DMS53 (cell line): ENCODE results near the gene USH2A.
A peak's percentile ranks its signal among the peaks of the same experiment; 100 is the strongest.

Experiments
- DNase-seq: peaks from one replicate; lab custom pipeline; 2025; lab: John Stamatoyannopoulos, UW

The USH2A gene, protein sequence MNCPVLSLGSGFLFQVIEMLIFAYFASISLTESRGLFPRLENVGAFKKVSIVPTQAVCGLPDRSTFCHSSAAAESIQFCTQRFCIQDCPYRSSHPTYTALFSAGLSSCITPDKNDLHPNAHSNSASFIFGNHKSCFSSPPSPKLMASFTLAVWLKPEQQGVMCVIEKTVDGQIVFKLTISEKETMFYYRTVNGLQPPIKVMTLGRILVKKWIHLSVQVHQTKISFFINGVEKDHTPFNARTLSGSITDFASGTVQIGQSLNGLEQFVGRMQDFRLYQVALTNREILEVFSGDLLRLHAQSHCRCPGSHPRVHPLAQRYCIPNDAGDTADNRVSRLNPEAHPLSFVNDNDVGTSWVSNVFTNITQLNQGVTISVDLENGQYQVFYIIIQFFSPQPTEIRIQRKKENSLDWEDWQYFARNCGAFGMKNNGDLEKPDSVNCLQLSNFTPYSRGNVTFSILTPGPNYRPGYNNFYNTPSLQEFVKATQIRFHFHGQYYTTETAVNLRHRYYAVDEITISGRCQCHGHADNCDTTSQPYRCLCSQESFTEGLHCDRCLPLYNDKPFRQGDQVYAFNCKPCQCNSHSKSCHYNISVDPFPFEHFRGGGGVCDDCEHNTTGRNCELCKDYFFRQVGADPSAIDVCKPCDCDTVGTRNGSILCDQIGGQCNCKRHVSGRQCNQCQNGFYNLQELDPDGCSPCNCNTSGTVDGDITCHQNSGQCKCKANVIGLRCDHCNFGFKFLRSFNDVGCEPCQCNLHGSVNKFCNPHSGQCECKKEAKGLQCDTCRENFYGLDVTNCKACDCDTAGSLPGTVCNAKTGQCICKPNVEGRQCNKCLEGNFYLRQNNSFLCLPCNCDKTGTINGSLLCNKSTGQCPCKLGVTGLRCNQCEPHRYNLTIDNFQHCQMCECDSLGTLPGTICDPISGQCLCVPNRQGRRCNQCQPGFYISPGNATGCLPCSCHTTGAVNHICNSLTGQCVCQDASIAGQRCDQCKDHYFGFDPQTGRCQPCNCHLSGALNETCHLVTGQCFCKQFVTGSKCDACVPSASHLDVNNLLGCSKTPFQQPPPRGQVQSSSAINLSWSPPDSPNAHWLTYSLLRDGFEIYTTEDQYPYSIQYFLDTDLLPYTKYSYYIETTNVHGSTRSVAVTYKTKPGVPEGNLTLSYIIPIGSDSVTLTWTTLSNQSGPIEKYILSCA (N-terminal part only)

DNA sequence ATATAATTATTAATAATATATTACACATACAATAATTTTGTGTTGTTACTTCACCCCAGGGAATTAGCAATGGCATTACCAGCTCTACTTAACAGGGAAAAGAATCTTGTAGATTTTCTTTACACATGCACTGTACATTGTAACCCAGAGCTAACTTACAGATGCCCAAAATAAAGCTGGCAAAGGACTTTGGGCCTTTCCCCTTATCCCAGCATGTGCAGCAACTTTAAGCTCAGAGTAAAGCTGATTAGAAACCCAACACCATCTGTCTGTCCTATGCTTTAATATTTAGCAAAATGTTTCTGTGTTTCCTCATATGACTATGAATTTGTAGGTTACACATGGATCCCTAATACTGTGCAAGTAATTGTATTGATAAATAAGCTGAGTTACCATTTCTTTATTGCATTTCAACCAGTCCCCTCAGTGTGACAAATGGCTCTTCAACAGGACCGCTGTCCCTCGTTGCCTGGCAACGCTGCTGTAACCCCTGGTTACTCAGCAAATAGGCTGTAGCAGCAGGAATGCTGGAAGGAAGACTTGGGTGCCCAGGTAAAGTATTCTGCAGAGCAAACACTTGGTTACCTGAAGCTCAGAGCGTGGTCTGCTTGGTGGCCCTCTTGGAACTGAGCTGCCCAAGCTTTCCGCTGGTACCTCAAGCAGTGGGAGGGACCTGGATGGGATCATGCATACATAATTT is at the start of gene USH2A:
Gene USH2A, minus strand, starts transcription at position 628 of the 700 bp plus-strand sequence. CDS start 1,112 bp downstream, outside the sequence.
- peak; percentile 94 for DNase-seq

DNA sequence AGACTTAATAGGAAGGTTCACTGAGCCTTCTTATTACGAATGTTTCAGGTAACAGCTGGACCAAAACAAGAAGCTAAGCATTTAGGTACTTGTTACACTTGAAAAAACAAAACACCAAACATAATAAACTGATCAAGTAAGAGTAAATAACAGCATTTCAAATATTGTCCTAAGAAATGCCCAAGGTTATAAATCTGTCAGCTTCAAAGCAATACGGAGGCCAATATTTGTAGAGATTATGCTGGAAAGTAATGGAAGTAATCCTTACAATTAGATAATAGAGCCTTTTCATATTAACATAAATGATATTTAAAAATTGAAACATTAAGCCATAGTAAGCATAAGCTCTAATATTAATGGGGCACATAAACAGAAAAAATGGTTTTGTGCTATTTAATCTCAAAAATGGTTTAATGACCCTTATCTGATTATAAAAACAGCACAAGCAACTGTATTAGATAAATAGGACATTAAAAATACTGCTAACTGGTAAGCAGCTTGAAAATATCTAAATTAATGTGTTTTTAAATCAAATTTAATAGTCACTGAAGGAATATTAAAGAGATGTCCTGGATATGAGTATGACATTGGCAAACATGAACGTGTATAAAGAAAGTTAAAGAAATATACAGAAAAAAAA is 43.0 kb upstream of the USH2A start:
- no peak for DNase-seq

DNA sequence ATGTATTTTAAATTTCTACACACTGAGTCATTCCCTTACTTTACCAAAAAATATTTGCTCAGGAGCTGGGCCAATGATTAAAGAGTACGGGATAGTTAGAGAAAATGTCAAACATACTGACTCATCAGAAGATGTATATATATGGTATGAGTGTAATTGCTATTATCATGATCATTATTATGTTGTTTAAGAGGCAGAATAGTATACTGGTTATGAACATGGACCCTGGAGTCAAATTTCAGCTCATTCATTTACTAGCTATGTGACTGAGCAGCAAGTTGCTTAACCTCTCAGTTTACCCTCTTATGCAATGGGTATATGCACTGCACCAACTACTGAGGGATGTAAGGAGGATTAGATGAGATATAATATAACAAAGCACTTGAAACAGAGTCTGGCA is 41.2 kb upstream of the USH2A start:
- peak; percentile 29 for DNase-seq

DNA sequence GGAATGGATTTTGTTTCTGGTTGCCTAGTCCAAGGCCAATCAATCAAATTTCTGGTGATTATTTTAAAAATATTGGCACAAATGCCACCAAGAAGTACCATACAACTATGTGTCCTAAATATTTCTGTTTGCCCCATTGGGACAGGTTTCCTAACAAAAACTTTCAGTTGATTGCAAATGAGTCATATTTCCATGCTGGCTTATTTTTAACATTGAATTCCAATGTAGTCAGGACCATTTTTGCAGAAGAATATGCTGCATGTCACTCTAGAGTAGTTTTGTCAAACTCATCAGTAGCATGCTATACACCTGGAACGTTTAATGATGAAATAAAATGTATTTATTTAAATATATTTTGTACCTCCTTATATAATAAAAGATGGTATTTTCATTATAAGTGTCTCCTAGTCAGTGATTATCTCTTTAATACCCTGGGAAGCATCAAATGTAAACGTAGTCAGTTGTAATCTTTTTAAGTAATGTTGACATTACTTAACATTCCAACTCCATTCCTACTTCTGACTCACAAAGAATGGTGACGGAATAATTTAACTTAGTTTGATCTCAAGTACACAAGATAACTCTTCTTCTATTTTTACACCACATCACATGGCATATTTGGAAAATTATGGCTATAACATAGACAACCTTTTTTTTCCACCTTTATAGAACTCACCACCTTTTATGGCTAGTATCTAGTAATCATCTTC is 39.0 kb upstream of the USH2A start:
- DNase-seq = peak; percentile 13

DNA sequence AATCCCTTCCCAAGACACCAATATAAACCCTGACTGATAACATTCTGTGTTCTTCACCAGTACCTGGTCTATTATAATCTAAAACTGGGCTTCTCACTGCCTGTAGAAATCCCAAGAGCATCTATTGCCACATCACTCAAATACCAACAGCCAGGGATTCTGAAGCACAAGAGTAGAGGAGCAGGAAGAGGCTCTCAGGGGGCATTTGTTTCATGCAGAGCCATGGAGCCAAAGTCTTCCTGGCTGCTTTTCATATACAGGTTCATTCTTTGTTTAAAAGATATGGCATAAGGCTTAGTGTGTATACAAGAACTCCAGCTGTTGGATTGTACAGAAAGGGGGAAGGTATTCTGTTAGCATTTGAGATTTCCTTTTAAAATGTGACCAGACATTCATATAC is 38.2 kb upstream of the USH2A start:
- DNase-seq = no peak

DNA sequence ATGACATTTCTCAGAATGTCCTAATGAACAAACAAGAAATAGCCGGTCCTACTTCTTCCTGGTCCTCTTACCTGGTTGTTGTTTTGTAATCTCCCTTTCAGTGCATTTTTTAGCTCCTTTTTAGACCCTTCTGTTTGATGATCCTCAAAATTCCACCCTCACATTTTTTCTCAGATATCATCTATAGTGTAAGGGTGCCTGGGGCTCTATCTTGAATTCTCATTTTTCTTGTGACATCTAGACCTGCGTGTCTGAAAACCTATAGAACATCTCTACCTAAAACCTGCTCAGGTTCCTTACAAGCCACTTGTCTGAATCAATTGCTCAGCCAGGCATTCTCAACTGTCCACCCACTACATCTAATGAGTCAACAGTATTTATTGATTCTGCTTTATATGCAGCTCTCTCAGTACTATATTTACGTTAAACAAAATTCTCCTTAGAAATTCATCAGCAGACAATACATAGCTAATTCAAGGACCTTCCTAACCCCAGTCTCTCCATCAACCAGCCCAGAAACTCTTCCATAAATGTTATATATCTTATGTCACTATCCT is 36.5 kb upstream of the USH2A start:
- DNase-seq = no peak

DNA sequence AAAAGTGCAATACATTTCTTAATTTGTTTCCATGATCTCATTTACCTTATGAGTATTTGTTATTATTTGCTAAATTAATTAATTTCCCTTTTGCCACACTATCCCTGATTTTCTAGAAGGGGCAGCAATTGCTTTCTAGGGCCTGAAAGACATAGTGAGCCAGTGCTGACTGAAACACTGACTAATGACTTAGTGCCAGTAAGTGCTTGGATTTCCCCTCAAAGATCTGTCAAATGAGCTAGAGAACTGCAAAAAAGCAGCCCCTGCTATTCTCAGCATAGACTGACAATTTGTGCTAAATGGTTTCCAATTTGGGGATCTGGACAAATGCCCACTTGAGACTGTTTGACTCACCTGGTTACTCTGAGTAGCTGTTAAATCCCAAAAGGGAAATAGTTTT is 35.6 kb upstream of the USH2A start:
- no peak for DNase-seq

DNA sequence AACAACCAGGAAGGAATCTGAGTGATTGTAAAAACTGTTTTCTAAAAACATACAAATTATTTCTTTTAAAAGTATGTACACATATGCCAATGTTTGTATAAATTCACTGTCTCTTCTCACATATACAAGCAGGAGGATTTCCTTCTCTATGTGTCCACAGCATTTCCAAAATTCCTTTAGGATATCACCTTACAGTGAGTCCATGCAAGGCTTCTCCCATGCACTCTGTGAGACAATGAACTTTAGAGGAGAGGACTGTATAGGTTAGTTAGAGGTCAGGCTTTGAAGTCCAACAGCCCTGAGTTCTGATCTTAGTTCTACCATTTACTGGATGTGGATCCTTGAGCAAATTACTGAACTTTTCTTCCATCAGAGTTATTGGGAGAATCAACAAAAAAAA is 34.1 kb upstream of the USH2A start:
- no peak for DNase-seq

DNA sequence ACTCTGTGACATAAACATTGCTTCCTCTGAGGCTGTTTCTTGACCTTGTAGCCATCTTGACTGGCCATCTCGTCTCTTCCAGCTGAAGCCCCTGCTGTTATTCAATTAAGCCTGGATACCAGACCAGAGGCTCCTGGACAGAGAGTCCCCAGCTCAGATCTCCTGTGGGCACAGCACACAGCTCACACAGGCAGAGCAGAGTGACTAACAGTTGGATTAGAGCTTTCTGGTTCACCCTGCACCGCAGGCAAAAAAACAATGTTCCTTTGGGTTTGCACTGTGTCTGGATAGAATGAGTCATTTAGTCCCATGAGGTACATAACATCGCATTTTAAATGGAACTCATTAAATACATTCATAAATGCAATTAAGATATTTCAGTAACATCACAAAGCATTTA is 33.4 kb upstream of the USH2A start:
- no peak for DNase-seq

DNA sequence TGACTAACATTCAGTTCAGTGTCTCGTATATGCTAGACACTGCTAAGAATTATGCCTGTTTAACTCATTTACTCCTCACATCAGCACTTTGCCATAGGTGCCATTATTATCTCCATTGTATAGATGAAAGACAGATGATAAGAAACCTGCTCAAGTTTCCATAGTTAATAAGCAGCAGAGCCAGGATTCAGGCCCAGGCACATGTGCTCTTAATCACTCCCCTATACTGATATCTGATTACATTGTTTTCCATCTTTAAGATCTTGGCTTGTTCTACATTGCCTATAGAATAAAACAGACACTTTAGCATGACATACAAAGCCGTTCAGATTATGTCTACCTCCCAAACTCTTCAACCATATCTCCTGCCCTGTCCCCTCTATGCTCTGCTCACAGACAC is 30.5 kb upstream of the USH2A start:
- no peak for DNase-seq

DNA sequence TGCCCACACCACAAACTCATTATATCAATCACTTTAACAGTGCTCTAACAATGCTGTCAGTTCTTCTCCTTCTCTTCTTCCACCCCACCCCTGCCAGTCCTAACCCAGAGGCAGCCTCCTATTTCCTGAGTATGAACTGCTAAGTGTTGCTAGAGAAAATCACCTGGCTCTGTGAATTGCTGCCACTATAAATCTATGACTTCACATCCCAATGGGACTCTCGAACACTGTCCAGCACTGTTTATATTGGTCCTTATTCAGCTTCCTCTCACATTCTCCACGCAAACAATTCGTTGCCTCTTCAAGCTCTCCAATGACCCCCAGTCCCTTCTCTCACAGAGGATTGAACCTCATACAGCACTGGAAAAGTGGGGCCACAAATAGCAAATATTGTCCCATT is 27.0 kb upstream of the USH2A start:
- DNase-seq = no peak

DNA sequence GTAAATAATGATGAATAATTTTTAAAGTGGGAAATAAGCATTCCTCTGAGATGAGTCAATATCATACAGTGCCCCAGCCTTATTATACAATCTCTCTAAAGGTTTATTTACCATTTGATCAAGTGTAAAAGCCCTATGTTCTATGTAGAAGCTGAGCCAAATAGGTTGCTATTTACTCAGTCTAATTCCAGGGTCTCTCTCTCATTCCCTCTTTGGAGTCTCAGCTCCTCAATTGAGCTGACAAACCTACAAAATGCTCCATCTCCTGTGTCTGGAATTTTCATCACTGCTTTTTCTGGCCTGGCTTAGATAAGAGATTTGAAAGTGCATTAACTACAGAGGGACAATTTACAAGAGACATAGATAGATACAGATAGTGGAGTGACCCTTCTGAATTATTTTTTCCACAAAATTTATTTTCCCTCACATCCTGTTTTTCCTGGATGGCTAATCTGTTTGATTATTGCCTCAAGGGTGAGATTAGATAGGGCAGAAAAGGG is 24.8 kb upstream of the USH2A start:
- peak; percentile 45 for DNase-seq

DNA sequence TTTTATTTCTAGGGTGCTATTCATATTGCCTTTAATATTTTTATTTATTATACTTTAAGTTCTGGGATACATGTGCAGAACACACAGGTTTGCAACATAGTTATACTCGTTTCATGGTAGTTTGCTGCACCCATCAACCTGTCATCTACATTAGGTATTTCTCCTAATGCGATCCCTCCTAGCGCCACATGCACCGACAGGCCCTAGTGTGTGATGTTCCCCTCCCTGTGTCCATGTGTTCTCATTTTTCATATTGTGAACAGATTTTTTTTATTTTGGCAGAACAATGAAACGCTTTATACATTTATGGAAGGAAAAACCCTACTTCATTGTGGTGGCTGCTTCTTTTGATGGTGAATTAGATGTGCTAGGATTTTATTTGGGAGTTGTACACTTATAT is 14.4 kb upstream of the USH2A start:
- DNase-seq = no peak

DNA sequence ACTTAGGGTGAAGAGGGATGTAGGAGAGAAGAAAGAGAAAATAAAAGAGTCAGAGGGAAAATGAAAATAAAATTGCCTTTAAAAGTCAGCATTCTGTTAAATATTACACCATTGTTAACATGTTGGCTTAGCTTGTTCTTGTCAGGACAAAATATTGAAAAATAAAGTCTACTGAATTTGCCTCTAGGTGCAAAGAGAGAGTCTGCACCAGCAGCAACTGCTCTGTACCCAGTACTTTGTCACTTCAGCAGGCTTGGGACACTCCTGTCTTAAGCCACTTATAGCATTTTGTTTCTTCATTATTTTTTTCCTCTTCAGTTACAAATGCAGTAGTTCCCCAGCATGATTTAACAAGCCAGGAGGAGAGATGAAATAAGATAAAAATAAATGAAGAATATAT is 11.0 kb upstream of the USH2A start:
- no peak for DNase-seq

DNA sequence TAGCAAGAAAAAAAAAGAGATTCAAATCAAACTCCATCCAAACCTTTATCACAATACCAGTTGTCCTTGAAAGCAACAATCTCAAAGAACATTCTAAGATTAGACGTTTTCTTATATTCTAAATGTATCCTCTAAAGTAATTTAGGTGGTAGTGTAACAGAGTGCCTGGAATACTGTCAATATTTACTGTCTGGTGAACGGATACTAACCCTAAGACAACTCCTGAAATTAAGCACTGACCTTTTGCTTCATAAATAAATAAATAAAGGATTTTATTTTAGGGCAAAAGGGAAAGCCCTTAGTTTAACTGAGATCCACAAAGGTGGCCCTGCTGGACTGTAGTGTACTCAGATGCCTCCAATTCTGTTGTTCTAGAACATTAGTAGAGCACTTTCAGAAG is 9.9 kb upstream of the USH2A start:
- DNase-seq = no peak

DNA sequence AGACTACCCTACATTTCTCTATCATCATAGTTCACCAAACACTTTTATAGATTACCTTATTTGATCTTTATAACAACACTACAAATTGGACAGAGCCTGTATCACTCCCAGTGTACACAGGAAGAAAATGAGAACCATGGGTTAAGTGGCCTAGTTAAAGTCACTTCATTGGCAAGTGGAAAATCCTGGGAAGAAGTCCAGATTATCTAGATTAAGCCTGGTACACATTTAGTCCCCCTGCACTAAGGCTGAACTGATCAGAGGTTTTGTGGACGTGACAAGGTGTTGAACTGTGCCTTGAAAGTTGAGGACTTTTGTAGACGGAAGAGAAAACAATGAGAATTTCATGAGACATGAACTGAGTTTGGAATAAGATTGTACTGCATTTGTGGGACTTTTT is 7.5 kb upstream of the USH2A start:
- no peak for DNase-seq

DNA sequence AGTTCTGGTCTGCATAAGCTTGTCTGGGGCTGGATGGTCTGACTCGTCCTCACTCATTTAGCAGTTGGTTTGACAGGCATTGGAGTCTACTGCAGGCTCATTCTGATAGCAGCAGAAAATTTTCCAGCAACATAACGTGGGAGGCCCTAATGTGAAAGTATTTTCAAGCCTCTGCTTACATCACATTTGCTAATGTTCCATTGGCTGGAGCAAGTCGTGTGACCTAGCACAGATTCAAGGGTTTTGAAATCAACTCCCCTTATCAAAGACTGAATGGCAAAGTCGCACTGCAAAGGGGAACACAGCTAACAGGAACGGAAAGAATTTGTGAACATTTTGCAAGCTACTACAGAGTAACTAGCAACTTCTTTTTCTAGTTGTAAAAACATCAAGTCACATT is 2.3 kb upstream of the USH2A start:
- DNase-seq = no peak

DNA sequence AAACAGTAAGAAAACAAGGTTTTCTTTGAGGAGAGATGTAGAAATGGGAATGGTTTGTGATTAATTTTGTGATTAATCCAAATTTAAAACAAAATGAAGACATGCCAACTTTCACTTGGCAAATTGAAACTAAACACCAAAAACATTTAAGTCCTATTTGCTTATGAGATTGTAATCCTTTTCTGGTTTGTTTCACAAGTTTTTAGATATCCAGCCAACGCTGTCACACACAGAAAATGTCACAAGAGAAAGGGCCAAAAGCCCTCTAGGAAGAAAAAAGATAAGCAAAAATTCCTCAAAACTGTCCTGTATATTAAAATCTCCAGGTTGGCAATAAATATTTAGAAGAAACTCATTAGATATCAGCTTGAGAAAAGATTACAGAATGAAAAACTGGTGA is 2.5 kb downstream of the USH2A start:
- no peak for DNase-seq

DNA sequence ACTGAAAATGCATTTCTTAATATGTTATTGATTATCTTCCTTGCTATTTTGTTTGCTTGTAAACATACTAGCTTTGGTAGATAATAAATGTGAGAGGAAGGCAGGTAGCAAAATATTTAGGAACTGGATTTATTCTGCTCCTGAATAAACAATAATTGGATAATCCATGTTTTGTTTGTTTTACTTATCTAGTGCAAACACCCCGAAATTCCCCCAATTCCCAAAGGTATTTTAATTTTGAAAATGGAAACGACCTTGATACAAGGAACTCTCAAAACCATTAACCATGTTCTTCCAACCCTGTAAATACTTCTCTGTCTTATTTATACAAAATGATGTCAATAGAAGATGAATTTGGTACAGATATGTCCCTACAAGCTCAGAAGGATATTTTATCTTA is 3.0 kb downstream of the USH2A start:
- no peak for DNase-seq

DNA sequence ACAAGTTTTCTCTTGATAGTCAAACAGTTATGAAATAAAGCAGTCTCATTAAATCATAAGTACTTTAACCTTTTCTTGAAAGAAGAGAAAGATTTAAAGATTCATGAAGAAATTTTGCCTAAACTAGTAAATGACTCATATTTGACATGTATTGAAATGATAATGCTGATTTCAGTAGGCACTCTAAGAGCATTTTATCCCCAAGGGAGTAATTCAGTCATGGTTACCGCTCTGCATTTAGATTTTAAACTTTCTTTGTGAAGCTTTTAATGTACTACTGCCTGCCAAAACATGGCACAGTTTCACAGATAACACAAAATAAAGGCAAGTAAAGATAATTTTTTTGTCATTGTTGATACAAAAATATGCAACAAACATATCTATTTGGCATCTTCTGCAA is 6.8 kb downstream of the USH2A start:
- DNase-seq = no peak
